GM15510 (cell line): Measurements from ENCODE around the gene SLC4A11.

Experiments
- POLR2A ChIP-seq: IDR thresholded peaks from 3 replicates; pipeline ENCODE4 v1.6.1; 2011; ENCODE audit warnings: borderline replicate concordance; ENCODE audit not compliant: insufficient read length; ENCODE audit errors: extremely low read depth

Gene SLC4A11

DNA sequence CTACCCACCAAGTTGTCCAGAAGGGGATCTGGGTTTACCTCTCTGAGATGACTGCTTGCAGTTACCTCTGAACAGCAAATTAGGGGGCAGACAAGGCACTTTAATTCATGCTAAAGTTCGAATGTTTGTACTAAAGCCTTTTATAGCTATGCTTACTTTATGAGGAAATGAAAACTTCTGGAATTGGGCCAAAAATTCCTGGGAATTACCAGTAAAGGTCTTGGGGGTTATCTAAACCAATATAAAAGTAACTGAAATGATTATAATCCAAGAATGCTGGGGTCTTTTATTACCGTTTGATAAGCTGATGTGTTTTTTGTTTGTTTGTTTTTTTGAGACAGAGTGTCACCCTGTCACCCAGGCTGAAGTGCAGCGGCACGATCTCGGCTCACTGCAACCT is 57.7 kb downstream of the SLC4A11 start:
- no peak for TF ChIP-seq POLR2A

DNA sequence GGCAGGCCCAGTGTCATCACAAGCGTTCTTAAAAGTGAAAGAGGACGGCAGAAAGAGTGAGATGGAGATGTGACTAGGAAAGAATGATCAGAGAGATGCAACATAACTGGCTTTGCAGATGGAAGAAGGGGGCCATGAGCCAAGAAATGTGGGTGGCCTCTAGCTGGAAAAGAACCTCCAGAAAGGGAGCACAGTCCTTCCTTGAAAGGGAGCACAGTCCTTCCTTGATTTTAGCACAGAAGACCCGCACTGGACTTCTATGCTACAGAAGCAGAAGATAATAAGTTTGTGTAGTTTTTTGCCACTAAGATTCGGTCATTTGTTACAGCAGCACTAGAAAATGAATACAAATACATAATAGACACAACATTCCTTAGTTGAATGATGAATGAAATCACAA is 58.7 kb downstream of the SLC4A11 start:
- no peak for TF ChIP-seq POLR2A

DNA sequence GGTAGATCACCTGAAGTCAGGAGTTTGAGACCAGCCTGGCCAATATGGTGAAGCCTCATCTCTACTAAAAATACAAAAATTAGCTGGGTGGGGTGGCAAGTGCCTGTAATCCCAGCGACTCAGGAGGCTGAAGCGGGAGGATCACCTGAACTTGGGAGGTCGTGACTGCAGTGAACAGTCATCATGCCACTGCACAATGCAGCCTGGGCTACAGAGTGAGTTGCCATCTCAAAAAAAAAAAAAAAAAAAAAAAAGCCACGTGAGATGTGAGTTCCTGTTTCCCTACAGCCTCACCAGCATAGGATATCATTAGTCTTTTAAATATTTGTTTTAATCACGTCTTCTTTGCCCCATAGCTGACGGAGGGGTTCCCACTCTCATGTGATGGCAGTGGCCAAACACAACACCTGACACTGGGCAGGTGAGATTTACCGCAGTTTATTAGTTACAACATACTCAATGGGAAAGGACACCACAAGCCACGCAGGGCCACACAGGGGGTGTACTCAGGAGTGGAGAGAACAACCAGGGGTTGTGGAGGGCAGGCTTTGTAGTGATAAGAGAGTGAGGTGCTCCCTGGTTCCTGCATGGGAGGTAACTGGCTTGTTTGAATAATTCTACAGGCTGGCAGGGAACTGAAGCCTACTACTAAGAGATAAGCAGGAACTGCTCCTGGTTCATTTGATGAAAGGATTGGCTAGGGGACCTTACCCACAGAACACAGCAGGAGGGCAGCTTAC is 61.1 kb downstream of the SLC4A11 start:
- TF ChIP-seq POLR2A, result no peak
